ENCODE measurements around the gene MX2. TPM values are rescaled to one million over a fixed set of nuclear protein-coding genes. Genes with fewer than 3 reads are reported as not detected.

The MX2 gene
- total and polyA plus RNA-seq, 9 of the 15 experiments (the other 6 are each of a cell fraction or from before 2014, with no cell fraction given): 0.10 to 0.95 (median 0.47) TPM; not detected in 1

GRCh38 chr21:41402796-41403195, 41.0 kb downstream of the MX2 start:
- Histone ChIP-seq H3K27ac (ENCODE audit: extremely low read depth, low read depth, low read length) (no peak overlapping the region), H3K9ac (ENCODE audit: insufficient read depth in 1 of 2, low read depth in 2 of 2, low read length in 2 of 2) (no peak overlapping the region), H2AFZ (ENCODE audit: low read depth, low read length) (no peak overlapping the region), H4K20me1 (replicated peaks; ENCODE audit: control insufficient read depth, insufficient read depth, low read length) (no peaks in the 10 kb centered on the region), H3K4me3 (no peak overlapping the region), H3K9me3 (replicated peaks; ENCODE audit: control insufficient read depth, insufficient read depth, low read depth, low read length) (no peaks in the 10 kb centered on the region), H3K4me2 (ENCODE audit: insufficient read depth, low read length) (no peak overlapping the region), H3K27me3 (ENCODE audit: control insufficient read depth in 2 of 2, insufficient read depth in 2 of 2, low read length in 2 of 2) (peaks cover 17 to 38% of the 10 kb centered on the region in 2 experiments; a peak in 3 of 5 replicates), H3K4me1 (replicated peaks in 1 of 2; ENCODE audit: control insufficient read depth in 2 of 2, insufficient read depth in 2 of 2, low read length in 2 of 2) (no peaks in the 10 kb centered on the region), H3K36me3 (ENCODE audit: control insufficient read depth, insufficient read depth, low read length) (no peaks in the 10 kb centered on the region), H3K9me1 (ENCODE audit: control insufficient read depth, insufficient read depth, low read length) (no peaks in the 10 kb centered on the region), H3K79me2 (ENCODE audit: control insufficient read depth, insufficient read depth, low read length) (no peaks in the 10 kb centered on the region)
- FAIRE-seq: no peak
- no TSS peak for BruUV-seq (replicated peaks)
- in situ Hi-C loops (cut with MboI): no loop called here
- ChIA-PET POLR2A (interaction anchor here (1.3 kb wide), 1 partner anchor 9 kb away, joined by 3 read pairs; no protein-coding TSS in a partner anchor), CTCF (ENCODE audit: low intra/inter-chr PET ratio) (no interaction called here)
- WGBS (ENCODE audit: insufficient coverage, low coverage, missing lambda C conversion rate): 0% methylated on average over 10 of the region's 10 CpGs
- DNase-seq (ENCODE audit: extremely low read depth in 1 of 4, low spot score in 3 of 4): no peak
- intact Hi-C loops (cut with micrococcal nuclease): no loop called here
- no peak; the same call in 2 of the 3 replicates for ATAC-seq
- no peak for TF ChIP-seq CCNT2 (IDR thresholded peaks at IDR 0.05; ENCODE audit: borderline replicate concordance, extremely low read depth, insufficient read length, low read depth, low read length)
- TF ChIP-seq ZNF398 (CRISPR knock-in tag; IDR thresholded peaks at IDR 0.05): no peak
- no peak for TF ChIP-seq SRF (CRISPR knock-in tag; IDR thresholded peaks at IDR 0.05)
- no peak for TF ChIP-seq ZNF436 (CRISPR knock-in tag; IDR thresholded peaks at IDR 0.05)
- no peak for TF ChIP-seq ZBTB43 (CRISPR knock-in tag; IDR thresholded peaks at IDR 0.05)
- no peak for TF ChIP-seq GABPB1 (CRISPR knock-in tag; IDR thresholded peaks at IDR 0.05)
- no peak for TF ChIP-seq COPS2 (conservative IDR thresholded peaks at IDR 0.05)
- TF ChIP-seq RBM17 (IDR thresholded peaks at IDR 0.05; ENCODE audit: borderline replicate concordance, low read depth, low read length): no peak
- no peak for TF ChIP-seq ZNF644 (tag; IDR thresholded peaks at IDR 0.05; ENCODE audit: low read depth)

Measured in K562 (cell line).